DOHH2 (cell line): Measurements from ENCODE around the gene AP4B1.

Experiments used
- EZH2phosphoT487 ChIP-seq: fragments of 200-600 bp; sonication (generic); IDR thresholded peaks from 2 replicates; pipeline ENCODE4 v1.6.1; 2017; ENCODE audit warnings: borderline replicate concordance, mild to moderate bottlenecking, antibody characterized with exemption, low read length, moderate library complexity, mixed read lengths
- TF ChIP-seq, protein P1 (sequence below): fragments of 200-600 bp; sonication (generic); IDR thresholded peaks from one replicate; pipeline ENCODE4 v1.5.1; 2014; ENCODE audit warnings: antibody characterized with exemption, mild to moderate bottlenecking, low read depth, low read length; ENCODE audit not compliant: poor library complexity, severe bottlenecking

DNA sequence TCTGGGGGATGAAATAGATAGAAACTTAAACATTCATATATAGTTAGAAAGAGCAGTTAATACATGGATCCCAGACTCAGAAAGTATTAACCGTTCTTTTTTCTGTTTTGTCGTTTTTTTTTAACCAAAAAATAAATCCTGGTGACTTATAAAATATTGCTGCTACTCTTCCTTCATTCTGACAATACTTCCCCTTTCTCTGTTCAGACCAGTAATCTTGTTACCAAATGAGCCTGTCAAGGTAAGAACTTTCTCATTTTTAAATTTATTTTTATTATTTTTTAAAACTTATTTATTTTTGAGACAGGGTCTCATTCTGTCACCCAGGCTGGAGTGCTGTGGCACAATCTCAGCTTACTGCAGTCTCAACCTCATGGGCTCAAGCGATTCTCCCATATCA is 46.8 kb downstream of the AP4B1 start:
- TF ChIP-seq, protein P1, sequence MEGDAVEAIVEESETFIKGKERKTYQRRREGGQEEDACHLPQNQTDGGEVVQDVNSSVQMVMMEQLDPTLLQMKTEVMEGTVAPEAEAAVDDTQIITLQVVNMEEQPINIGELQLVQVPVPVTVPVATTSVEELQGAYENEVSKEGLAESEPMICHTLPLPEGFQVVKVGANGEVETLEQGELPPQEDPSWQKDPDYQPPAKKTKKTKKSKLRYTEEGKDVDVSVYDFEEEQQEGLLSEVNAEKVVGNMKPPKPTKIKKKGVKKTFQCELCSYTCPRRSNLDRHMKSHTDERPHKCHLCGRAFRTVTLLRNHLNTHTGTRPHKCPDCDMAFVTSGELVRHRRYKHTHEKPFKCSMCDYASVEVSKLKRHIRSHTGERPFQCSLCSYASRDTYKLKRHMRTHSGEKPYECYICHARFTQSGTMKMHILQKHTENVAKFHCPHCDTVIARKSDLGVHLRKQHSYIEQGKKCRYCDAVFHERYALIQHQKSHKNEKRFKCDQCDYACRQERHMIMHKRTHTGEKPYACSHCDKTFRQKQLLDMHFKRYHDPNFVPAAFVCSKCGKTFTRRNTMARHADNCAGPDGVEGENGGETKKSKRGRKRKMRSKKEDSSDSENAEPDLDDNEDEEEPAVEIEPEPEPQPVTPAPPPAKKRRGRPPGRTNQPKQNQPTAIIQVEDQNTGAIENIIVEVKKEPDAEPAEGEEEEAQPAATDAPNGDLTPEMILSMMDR: no peak
- TF ChIP-seq EZH2phosphoT487: no peak
